Embryonic facial prominence (tissue), 1 donor: ENCODE data around the gene HSFX2.
"Not testable (repeated sequence)": the region's sequence is repeated elsewhere in the genome, so short reads cannot be mapped to it uniquely, and the experiment has no call there.

Experiments
- DNase-seq: peaks from one replicate; pipeline ENCODE4 v3.0.0-alpha.2; 2016; ENCODE audit errors: extremely low spot score

The HSFX2 gene, protein sequence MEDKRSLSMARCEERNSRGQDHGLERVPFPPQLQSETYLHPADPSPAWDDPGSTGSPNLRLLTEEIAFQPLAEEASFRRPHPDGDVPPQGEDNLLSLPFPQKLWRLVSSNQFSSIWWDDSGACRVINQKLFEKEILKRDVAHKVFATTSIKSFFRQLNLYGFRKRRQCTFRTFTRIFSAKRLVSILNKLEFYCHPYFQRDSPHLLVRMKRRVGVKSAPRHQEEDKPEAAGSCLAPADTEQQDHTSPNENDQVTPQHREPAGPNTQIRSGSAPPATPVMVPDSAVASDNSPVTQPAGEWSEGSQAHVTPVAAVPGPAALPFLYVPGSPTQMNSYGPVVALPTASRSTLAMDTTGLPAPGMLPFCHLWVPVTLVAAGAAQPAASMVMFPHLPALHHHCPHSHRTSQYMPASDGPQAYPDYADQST

DNA sequence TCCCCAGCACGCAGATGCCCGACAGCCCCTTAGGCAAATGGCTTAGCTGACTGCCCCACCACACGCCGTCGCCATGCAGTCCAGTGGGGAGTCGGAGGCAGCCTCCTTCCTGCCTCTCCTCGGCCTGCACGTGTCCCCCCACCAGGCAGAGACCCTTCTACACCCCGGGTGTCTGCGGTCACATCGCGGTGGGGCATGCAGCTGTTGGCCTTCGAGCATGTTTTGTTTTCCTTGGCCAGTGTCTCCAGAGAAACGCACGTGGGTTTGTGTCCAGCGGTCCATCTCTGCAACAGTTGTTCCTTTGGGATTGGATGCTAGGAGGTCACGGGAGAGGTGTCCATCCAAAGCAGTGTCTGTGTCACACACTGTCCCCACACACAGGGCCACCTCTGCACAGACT lies at the start of gene HSFX2:
Gene HSFX2, minus strand, starts transcription at position 101 of the 400 bp plus-strand sequence. CDS start 614 bp downstream, outside the sequence.
- not testable (repeated sequence) for DNase-seq

DNA sequence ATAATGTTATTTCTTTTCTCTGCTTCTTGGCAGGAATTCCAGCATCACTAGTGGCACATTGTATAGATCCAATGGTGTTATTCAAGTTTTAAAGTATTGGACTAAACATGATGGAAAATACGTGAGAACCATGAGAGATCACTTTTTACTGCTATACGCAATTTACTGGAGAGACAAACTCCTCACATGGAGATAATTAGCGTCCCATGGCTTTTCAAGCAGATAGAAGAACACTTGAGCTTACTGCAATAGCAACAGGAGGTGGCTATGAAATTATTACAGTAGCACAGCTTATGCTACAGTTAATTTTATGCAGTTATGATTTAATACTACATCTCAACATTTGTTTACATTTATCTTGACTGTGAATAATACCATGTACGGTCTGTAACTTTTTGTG lies 48.4 kb upstream of the HSFX2 start:
- no peak for DNase-seq

DNA sequence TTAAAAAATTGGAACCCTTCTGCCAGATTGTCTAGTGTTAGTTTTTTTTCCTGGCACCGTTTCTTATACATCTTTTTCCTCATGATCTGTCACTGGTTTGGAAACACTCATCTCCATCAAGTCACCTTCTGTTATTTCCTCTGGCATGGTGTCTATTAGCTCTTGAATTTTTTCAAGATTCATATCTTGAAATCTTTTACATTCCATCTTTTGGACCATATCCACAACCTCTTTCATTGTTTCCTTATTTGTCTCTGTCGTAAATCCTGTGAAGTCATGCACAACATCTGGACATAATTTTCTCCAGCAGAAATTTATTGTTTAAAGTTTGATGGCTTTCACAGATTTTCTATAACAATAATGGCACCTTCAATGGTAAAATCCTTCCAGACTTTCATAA lies 46.7 kb upstream of the HSFX2 start:
- no peak for DNase-seq

DNA sequence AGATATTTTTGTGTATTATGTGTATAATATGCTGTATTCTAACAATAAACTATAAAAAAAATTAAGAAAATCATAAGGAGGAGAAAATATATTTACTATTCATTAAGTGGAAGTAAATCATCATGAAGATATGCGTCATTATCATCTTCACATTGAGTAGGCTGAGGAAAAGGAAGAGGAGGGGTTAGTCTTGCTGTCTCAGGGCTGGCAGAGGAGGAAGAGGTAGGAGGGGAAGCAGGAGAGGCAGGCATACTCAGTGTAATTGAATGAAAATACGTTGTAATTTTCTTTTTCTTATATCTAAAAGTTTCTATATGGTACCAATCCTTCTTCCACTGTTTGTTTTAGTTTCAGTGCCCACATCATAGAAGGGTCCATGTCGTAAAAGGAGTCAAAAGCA lies 46.3 kb upstream of the HSFX2 start:
- no peak for DNase-seq

DNA sequence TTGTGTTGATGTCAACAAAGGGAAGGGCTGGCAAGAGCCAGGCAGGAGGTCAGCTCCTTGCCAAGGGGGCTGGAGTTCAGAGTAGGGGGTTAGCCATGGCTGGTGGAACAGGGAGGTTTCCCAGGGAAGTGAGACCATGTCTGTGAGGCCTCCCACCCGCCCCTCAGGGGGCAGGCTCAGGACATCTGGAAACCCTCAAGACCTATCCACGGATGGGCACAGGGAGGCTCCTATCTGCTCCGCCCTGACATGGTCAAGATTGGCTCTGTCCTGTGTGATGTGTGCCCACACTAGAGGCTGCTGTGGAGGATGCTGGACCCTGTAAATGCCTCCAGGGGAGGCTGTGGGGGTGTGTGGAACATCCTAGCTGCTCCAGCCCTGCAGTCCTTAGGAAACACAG lies 44.5 kb upstream of the HSFX2 start:
- DNase-seq, result no peak

DNA sequence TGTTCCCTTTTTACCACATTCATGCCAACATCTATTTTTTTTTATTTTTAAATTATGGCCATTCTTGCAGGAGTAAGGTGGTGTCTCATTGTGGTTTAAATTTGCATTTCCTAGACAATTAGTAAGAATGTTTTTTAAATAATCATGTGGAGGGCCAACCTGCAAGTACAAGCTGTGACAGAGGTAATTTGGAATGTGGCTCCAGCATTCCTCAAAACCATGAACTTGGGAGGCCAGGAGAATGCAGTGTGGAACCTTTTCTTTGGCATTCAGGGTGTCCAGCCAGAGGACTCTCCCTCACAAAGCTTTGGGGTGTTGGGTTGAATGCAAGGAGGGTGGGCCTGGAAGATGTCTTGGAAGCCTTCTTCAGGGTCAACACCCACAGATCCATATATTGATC lies 43.7 kb upstream of the HSFX2 start:
- no peak for DNase-seq

DNA sequence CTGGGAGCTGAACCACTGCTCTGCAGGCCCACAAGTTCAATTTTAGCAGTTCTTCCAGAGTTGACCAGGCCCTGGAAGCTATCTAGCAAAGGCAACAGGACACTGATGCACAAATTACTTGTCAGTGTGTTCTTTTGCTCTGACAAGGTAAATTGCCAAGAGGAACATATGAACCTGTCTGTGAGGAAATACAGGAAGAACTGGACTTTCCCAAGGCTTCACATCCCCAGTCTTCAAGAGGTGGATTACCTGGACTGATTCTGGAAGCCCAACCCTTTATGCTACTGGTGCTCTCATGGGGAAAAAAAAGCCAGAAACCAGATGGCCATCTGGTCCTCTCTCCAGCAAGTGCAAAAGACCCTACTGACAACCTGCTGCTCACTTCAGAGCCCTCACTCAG lies 38.4 kb upstream of the HSFX2 start:
- no peak for DNase-seq

DNA sequence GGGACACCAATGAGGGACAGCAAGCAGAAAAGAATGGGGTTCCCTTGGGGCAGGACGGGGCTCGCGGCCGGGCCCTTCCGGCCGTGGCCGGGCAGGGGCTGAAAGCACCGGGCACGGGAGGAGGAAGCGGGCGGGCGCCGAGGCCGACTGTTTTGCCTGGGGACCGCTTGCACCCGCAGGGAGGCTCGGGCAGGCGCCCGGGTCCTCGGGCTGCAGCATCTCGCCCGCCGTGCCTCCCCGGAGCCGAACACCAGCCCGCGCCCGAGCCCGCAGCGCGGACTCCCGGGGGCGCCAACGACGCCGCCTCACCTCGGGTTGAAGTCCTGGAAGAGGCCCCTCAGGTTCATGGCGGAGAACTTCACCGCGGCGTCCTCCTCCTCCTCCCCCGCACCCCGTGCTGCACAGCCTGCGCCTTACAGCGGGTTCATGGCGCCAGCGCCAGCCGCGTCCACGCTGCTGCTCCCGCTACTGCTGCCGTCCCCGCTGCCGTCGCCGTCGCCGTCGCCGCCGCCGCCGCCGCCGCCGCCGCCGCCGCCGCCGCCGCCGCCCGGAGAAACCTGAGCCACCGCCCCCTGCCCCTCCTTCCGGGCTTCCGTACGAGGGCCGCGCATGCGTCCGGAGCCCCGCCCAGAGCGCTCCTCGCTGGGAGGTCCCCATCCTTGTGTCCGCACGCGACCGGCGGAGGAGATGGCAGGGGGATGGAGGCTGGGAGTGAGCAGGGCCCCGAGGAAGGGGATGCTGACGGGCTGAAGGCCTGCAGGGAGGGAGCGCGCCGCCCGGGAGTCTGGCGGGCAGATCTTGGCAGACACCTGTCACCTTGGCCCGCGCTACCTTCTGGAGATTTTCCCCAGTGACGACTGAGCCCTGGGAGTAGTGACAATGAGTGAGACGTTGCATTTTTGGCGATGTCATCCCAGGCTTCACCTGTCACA lies 36.4 kb upstream of the HSFX2 start, which contains the start of gene TMEM185A:
Gene TMEM185A, minus strand, starts transcription at position 559 of the 932 bp plus-strand sequence. Its CDS starts 212 bp downstream, at position 347.
- DNase-seq, result no peak

DNA sequence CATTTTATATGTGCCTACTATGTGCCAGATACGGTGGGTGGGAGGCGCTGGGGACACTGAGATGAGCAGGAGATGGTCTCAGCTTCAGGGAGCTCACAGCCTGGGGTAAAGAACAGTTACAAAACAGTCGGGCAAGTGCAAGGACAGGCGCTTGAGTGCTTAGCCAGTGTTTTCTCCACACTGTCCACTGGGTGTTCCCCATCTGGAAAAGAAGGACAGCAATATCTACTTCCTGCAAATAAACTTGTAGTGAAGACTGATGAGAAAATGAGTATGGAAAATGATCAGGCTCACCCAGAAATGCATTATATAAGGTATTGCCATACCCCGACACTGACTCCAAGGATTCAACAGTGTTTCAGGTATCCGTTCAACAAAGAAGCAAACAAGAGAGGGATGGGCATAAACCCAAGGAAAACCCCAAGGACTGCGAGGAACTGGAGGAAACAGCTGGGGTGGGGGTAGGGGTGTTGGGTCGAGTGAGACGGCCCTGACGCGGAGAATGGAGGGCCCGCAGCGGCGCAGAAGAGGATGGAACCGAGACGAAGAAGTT lies 35.6 kb upstream of the HSFX2 start:
- no peak for DNase-seq

DNA sequence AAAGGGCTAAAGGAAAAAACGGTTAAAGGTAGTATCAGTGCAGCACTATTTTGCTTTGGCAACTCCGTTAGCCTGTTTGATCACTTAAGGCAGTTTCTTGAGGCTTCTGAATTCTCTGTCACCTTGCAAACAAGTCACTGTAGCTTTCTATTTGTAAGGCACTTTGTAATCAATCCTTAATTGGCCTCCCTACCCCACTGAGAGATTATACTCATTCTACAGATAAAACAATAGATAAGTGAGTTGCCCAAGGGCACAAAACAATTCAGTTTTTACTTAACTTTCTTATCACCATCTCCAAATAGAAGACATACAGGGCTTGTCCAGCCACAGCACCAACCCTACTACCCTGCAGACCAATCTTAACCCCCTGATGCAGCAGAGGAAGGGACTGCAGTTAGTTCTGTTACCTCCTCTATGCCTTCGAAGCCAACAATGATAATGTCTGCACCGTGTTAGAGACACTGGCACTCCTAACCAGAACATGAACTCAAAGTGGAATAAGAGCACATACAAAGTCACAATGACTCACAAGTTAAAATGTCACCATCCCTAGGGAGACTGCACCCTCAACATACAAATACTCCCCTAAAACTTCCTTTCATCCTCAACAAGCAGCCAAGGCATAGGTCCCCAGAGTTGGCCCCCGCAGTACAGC lies 34.7 kb upstream of the HSFX2 start:
- DNase-seq, result no peak

DNA sequence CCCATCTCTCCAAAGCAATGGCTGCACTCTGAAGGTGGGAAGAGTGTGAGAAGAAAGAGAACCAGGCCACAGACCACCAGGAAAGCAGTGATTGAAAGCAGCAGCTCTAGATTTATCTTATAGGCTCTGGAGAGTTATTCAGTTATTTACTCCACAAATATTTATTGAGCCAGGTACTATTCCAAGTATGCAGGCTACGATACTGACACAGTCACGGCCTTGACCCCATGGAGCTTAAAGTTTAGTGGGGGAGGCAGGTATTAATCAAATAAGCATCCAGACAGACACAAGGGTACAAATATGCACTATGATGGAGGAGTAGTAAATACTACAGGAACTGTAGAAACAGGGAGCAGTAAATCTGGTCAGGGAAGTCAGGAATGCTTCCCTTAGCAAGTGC lies 33.7 kb upstream of the HSFX2 start:
- no peak for DNase-seq

DNA sequence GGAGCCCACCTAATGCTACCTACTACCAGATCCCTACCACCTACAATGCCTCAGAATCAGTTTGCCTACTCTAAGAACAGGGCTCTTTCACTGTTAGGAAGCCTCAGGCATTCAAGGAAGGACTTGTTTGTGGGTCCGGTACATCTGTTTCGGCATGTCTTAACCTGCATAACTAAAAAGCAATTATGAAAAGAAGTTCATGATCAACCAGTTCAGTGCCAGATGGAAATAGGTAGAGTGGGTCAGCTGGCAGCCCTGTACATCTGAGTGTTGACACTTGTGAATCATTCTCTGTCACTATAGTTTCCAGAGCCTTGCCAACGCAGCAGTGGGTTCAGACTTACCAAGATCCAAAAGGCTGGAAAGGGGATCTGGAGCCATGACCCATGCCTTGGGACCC lies 33.2 kb upstream of the HSFX2 start:
- DNase-seq, result no peak

DNA sequence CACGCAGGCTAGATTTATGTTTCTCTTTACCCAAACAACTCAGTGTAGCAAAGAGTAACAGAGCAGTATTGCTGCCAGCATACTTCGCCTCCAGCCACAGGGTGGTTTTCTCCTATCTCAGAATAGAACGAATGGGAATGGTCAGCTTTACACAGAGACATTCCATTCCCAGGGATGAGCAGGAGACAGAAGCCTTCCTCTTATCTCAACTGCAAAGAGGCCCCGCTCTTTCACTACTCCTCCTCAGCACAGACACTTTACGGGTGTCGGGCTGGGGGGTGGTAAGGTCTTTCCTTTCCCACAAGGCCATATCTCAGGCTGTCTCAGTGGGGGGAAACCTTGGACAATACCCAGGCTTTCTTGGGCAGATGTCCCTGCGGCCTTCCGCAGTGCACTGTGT lies 31.7 kb upstream of the HSFX2 start:
- not testable (repeated sequence) for DNase-seq

DNA sequence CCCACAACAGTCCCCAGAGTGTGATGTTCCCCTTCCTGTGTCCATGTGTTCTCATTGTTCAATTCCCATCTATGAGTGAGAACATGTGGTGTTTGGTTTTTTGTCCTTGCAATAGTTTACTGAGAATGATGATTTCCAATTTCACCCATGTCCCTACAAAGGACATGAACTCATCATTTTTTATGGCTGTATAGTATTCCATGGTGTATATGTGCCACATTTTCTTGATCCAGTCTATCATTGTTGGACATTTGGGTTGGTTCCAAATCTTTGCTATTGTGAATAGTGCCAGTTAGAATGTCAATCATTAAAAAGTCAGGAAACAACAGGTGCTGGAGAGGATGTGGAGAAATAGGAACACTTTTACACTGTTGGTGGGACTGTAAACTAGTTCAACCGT lies 24.5 kb upstream of the HSFX2 start:
- DNase-seq, result not testable (repeated sequence)

DNA sequence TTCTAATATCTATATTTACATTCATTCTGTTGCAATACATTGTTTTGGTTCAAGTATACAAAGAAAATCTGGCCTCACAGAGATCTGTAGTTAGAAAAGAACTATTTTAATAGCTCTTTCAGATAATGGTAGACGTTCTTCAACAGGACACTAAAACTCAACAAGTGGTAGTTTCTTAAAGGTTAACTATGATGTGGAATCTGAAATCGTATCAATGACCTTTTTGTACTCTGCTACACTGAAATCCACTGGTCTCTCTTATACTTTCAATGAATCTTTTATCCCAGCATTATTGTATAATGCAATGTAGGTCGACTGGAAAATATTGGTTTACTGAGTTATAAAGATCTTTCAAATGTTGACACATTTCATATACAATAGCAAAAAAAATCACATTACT lies 23.8 kb upstream of the HSFX2 start:
- no peak for DNase-seq

DNA sequence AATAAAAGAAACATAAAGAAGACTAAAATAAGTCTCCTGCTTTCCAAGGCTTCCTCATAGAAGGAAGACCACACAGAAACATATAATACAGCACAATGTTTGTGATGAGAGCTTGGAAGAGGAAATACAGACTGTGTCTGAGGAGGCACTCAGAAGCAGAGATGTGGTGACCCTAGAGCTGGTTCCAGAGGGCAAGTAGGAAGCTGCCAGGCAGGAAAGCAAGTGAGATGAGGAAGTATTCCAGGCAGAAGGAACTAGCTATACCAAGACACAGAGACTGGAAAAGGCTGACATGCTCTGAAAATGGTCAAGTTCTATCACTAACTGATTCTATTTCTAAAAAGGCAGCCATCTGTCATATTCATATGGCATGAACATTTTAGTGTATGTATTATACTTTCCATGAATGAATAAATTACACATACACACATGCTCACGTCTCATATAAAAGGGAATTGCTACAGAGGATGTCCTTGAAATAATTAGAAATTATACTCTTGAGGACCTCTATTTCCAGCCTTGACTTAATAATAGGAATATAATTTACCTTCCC lies 16.6 kb upstream of the HSFX2 start:
- no peak for DNase-seq

DNA sequence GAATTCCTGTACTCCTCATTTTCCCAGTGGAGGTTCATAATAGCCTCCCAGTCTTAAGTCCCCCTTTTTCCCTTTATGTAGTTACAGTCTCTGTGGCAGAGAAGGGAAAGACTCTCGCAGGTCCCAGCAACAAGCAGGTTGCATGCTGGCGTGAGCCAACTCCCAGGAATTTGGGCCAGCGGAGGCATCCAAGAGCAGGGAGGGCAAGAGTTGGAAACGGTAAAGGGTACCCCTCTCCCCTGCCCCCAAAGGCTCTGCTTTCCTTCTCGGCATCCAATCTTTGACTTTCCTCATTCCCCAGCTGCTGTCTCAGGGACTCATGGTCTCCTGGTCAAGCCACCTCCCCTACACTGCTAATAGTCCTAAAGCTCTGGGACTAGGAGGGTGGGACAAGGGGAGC lies 15.4 kb upstream of the HSFX2 start:
- no peak for DNase-seq

DNA sequence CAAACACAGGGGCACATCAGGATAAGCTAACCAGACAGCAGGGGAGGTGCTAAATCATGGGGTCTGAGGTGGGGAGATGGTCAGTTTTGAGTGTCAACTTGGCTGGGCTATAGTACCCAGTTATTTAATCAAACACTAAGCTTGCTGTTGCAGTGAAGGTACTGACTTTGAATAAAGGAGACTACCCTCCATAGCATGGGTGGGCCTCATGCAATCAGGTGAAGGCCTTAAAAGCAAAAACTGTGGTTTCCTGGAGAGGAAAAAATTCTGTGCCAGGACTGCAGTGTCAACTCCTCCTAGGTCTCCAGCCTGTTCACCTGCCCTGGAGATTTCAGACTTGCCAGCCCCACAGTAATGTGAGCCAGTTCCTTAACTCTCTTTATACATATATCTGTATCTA lies 12.6 kb upstream of the HSFX2 start:
- no peak for DNase-seq

DNA sequence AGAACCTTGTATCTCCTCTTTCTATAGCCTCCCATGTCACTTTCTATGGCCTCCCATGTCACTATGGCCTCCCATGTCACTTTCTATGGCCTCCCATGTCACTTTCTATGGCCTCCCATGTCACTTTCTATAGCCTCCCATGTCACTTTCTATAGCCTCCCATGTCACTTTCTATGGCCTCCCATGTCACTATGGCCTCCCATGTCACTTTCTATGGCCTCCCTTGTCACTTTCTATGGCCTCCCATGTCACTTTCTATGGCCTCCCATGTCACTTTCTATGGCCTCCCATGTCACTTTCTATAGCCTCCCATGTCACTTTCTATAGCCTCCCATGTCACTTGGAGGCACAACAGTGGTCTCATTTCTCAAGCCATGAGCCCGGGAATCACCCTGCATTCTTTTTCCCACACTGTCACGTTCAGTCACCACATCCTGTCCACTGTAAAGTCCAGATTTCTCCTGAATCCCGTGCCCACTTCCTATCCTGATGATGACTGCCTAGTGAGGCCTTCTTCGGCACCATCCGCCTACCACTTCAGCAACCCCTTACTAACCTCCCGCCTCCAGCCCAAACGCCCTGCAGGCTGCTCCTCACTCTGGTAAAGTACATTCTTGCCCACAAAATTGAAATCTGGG lies 10.3 kb upstream of the HSFX2 start:
- not testable (repeated sequence) for DNase-seq

DNA sequence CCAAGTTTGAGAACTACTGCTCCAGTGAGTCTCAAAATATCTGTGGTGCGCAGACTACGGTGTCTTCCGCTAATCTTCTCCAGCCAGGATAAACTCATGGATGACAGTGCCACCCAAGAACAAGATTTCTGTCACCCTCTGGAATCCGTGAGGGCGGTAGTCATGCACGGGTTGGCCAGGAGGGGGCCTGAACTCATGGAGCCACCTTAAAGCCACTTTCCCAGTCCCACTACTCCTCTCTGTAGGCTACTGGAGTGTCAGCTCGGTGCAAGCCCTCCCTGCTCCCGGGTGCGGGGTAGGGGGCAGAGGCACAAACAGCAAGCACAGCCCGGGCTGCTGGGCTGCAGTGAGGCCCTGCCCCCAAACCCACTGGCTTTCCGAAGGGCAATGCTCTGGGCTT lies 3.5 kb upstream of the HSFX2 start:
- not testable (repeated sequence) for DNase-seq

DNA sequence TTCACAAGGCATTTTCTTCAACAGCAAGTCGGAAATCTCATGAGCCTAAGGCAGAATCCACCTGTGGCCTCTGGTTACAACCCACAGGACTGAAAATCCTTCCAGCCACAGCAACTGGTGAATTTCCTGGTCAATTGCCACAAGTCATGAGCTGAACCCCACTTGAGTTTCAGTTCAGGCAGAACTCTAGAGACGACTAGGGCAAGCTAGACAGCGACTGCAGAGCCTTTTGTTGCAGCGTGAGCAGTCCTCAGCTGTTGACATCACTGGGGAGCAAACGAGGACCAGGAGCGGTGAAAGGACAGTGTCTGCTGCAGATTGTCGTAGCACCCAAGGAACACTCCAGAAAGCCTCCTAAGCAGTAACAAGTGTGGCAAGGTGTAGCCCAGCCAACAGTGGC lies 829 bp upstream of the HSFX2 start:
- not testable (repeated sequence) for DNase-seq
